NCI-H1092 (cell line): ENCODE data around the gene SERBP1.
"Not testable (repeated sequence)": the region's sequence is repeated elsewhere in the genome, so short reads cannot be mapped to it uniquely, and the experiment has no call there.

Experiments used
- DNase-seq: peaks from one replicate; lab custom pipeline; 2025; lab: John Stamatoyannopoulos, UW

The SERBP1 gene

GRCh38 chr1:67407498-67407897, 22.7 kb downstream of the SERBP1 start:
- no peak for DNase-seq

DNA sequence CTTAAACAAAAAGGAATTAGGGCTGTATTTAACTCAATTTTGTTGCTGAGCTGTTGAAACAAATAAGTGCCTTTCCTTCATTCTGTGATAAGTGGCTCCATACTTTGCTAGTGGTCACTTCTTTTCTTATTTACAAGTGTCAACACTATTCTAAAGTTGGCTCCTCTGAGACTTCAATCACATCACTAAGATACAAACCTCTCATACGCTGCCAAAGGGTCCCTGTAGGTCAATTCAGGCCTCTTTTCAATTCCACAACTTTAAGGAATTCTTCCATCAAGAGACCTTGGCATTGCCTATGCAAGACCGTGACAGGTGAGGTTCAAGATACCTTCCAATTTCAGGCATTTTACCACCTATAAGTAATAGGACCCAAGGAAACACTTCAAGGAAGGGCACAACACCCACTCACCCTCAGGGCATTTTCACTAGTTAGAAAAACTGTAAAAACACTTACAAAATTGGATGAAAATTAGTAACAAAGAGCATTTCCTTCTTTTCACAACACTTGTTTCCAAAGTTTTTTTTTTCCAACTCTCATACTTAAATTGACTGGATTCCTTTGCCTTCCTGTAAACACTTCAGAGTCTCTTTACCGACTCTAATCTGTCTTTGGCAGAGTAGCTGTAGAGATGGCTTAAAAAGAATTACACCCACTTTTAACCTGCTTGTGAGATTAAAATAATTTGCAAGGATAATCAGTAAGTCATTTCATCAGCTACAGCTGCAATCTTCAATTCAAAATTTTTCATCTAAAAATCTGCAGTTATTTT, 24.5 kb downstream of the SERBP1 start:
- DNase-seq = no peak

- DNase-seq = no peak
These were observed 26.0 kb downstream of the SERBP1 start for GRCh38 chr1:67404212-67404620.

GRCh38 chr1:67401443-67401842, 28.8 kb downstream of the SERBP1 start:
- DNase-seq = no peak

DNA sequence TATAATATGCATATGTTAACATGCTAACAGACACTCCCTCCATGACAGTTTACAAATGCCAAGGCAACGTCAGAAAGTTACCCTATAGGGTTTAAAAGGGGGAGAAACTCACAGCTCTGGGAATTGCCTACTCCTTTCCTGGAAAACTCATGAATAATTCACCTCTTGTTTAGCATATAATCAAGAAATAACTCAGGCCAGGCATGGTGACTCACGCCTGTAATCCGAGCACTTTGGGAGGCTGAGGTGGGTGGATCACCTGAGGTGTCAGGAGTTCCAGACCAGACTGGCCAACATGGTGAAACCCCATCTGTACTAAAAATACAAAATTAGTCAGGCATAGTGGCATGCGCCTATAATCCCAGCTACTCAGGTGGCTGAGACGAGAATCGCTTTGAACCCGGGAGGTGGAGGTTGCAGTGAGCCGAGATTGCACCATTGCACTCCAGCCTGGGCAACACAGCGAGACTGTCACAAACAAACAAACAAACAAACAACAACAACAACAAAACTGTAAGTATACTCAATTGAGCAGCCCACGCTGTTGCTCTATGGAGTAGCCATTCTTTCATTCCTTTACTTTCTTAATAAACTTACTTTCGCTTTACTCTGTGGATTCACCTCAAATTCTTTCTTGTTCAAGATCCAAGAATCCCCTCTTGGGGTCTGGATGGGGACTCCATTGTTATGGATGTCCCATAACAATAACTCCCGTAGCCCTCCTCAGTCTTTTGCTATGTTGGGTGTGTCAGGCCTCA, 30.0 kb downstream of the SERBP1 start:
- DNase-seq = not testable (repeated sequence)

- DNase-seq = no peak
These were observed 30.8 kb downstream of the SERBP1 start for GRCh38 chr1:67399199-67399993.

GRCh38 chr1:67394548-67394947, 35.7 kb downstream of the SERBP1 start:
- DNase-seq = no peak

GRCh38 chr1:67393737-67394136, 36.5 kb downstream of the SERBP1 start:
- no peak for DNase-seq

- peak; percentile 35 for DNase-seq
These were observed 37.0 kb downstream of the SERBP1 start for GRCh38 chr1:67393240-67393639.

GRCh38 chr1:67390041-67390887, 39.9 kb downstream of the SERBP1 start:
- DNase-seq = no peak

DNA sequence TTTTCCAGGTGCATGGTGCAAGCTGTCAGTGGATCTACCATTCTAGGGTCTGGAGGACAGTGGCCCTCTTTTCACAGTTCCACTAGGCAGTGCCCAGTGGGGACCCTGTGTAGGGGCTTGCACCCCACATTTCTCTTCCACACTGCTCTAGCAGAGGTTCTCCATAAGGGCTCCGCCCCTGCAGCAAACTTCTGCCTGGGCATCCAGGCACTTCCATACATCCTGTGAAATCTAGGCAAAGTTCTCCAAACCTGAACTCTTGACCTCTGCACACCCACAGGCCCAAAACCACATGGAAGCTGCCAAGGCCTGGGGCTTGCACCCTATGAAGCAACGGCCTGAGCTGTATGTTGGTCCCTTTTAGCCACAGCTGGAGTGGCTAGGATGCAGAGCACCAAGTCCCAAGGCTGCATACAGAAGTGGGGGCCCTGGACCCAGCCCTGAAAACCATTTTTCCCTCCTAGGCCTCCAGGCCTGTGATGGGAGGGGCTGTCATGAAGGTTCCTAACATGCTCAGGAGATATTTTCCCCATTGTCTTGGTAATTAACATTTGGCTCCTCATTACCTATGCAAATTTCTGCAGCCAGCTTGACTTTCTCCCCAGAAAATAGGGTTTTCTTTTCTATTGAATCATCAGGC, 46.1 kb downstream of the SERBP1 start:
- no peak for DNase-seq

DNA sequence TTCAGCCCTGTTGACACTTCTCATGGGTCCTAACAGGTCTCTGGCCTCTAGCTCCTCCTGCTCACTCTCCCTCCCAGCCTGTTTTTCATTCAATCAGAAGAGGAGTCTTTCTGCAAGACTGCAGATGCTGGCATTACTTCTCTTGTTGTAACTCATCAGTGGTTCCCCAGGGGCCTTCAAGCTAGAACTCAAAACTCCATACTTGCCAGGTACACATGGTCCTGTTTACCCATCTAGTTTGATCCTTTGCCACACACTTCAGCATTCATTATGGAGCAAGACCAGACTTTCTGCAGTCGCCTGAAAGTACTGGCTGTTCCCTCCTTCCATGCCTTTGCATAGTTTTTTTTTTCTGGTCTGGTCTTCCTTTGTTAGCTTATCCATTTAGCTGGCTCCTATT, 47.9 kb downstream of the SERBP1 start:
- DNase-seq = no peak

- DNase-seq = no peak
These were observed 49.0 kb downstream of the SERBP1 start for GRCh38 chr1:67381154-67381553.

- DNase-seq = no peak
These were observed 52.9 kb downstream of the SERBP1 start for GRCh38 chr1:67377253-67377652.

GRCh38 chr1:67376381-67376780, 53.8 kb downstream of the SERBP1 start:
- no peak for DNase-seq

DNA sequence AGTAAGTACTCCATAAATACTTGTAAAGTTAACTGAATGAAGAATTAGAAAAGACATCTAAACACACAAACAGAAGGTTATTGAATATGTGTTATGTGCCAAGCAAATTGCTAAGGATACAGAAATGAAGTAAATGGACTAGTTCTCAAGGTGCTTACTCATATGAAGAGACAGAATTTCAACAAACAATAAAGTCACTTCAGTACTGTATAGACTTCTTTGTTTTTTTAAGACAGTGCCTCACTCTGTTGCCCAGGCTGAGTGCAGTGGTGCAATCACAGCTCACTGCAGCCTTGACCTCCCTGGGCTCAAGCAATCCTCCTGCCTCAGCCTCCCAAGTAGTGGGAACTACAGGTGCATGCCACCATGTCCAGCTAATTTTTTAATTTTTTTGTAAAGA, 57.3 kb downstream of the SERBP1 start:
- DNase-seq = no peak

GRCh38 chr1:67372136-67372535, 58.1 kb downstream of the SERBP1 start:
- no peak for DNase-seq

DNA sequence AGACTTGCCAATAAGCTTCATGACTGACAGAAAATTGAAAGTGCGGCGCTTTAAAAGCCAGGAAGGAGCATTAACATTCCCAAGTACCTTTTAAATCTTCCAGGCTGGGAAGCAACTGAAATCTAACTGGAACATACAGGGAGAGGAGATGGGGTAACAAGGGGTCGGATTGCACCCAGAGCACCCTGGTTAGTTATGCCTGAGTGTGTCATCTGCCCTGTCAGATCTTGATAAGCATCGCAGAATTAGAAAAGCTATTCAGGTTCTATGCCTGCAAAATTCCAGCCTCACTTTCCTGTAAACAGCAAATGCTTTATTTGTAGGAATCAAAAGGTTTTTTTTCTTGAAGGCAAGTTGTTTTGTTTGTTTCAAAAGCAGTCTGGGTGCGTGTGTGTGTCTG, 58.5 kb downstream of the SERBP1 start:
- DNase-seq = no peak

DNA sequence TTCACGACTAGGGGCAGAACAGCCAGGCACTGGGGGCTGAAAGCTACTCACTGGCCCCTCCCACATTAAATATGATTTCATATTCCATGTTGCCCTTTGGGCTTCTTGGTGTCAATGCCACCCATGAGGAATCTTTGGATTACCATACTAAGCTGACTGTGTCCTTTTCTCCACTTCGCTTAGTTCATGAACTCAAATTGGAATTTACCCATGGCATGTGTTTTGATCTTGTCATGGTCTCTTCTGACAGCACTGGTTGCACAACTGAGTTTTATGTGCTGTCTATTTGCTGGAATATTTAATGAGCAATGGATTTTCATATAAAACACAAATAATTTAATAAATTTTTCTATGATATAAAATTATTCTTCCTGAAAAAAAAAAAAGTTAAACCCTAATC, 59.2 kb downstream of the SERBP1 start:
- no peak for DNase-seq

DNA sequence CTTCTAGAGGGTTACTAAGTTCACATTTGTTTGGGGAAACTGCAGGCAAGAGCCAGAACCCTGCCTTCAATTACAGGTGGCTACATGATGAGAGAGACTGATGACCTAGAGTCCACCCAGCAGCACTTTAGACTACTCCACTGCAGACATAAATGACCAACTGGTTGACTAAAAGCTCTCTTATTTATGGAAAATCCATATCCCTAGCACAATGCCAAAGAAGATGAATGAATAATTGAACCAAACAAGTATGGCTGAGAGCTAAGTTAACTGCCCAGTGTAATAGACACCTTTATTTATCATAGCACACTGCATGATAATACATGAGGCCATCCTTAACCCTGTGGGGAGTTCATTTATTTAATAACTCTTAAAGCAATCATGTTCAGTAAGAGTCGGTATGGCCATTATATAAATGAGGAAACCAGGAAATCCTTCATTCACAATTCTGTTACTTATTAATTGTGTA, 62.1 kb downstream of the SERBP1 start:
- no peak for DNase-seq
